Activated CD4-positive, alpha-beta T cell treated with anti-CD3 and anti-CD28 coated beads for 1 hour (primary cell): ENCODE measurements around the gene JAKMIP1.

Experiments
- DNase-seq: peaks from one replicate; pipeline ENCODE4 v3.0.0-alpha.2; 2020

Gene JAKMIP1

GRCh38 chr4:6055436-6055835, 144.9 kb downstream of the JAKMIP1 start:
- DNase-seq, result no peak

GRCh38 chr4:6055030-6055429, 145.3 kb downstream of the JAKMIP1 start:
- no peak for DNase-seq

DNA sequence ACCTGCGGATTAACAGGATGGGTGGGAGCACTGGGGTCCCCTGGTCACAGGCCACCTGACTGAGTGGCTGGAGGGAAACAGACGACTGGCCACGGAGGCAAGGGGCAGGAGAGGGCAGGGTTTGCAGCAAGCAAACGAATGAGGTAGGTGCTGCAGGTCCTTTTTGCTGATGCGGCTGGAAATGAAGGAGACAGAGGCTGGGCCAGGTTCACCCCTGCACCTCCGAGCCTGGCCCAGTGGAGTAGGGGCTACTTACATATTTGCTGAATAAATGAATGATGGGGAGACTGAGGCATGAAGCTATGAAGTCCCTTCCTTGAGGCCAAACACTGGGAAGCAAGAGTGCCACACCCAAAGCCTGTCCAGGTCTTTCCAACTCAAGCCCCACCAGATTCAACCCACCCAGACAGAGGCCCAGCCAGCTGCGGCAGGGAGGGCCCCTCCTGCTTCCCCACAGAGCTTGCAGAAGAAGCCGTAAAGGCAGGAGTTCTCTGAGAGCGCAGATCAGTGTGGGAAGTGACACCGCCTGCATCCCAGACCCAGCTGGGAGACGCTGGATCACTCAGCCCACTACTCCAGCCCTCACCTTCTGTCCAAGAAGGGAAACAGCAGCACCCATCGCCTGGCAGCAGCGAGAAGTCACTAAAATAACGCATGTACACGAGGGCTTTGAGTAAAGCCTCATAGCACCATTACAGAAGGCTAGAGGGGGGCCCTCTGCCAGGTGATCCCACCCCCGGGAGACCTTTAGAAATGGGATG, 146.0 kb downstream of the JAKMIP1 start:
- no peak for DNase-seq

- DNase-seq, result no peak
These were observed 147.7 kb downstream of the JAKMIP1 start for GRCh38 chr4:6052679-6053078.

DNA sequence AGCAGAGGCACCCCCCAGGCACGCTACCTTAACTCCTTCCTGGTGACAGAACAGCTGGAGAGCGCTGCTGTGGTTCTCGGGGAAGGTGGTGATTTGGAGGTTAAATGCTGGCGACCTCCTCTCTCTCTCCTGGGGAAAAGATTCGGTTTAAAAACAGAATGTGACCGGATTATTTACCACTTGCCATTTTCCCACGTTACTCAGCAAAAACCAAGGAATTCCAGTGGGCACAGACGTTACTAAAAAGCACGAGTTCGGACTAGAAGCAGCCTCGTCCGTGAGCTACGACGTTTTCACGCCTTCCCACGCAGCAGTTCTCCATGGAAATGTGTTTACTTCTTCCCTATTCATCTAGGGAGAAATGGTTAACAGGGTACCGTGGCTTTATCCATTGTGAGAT, 149.8 kb downstream of the JAKMIP1 start:
- DNase-seq, result no peak

- DNase-seq, result no peak
These were observed 150.4 kb downstream of the JAKMIP1 start for GRCh38 chr4:6049985-6050384.

- DNase-seq, result no peak
These were observed 151.1 kb downstream of the JAKMIP1 start for GRCh38 chr4:6049278-6049677.

- no peak for DNase-seq
These were observed 151.8 kb downstream of the JAKMIP1 start for GRCh38 chr4:6048537-6048936.

- DNase-seq, result no peak
These were observed 153.1 kb downstream of the JAKMIP1 start for GRCh38 chr4:6047130-6047673.

DNA sequence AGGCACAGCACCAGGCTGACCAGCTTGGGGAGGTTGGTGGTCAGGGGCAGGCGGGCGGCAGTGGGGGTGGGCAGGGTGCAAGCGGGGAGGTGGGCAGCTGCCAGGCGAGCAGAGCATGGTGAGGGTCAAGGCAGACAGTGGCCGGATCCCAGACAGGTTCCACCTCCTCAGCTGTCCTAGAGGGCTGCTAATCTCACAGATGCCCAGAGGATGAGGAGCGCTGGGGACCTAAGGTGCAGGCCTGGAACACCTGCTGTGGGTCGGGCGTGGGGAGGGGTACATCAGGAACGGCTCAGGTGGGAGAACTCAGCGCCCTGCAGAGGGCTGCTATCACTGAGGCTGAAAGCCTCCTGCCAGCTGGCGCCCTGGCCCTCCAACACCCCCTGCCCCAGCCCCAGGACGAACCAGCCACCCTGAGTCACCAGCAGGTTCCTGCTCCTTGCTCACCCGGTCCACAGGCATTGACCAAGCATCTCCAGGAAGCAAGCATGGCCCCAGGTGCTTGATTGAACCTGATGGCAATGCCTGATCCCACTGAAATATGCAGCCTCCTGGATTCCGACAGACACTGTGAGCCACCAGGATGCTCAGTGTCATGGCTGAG, 153.7 kb downstream of the JAKMIP1 start:
- no peak for DNase-seq

GRCh38 chr4:6044805-6045204, 155.5 kb downstream of the JAKMIP1 start:
- no peak for DNase-seq

- DNase-seq, result no peak
These were observed 156.1 kb downstream of the JAKMIP1 start for GRCh38 chr4:6044276-6044675.

- DNase-seq, result no peak
These were observed 156.5 kb downstream of the JAKMIP1 start for GRCh38 chr4:6043843-6044242.

DNA sequence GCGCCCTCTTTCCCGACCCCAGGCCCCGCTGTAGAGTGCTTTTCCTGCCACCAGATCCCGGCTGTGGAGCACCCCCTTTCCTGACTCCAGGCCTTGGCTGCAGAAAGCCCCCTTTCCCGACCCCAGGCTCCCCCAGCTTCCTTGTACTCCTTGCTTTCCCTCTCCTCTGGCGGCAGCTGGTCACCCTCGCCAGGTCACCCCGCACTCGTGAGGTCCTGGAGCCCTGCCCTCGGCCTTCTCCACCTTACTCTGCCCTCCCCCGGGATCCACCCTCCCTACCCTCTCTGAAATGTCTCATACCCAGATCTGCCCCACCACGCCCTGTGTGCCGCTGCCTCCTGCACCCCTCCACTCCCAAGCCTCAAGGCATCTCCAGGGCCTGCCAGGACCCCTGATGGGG, 157.2 kb downstream of the JAKMIP1 start:
- no peak for DNase-seq

DNA sequence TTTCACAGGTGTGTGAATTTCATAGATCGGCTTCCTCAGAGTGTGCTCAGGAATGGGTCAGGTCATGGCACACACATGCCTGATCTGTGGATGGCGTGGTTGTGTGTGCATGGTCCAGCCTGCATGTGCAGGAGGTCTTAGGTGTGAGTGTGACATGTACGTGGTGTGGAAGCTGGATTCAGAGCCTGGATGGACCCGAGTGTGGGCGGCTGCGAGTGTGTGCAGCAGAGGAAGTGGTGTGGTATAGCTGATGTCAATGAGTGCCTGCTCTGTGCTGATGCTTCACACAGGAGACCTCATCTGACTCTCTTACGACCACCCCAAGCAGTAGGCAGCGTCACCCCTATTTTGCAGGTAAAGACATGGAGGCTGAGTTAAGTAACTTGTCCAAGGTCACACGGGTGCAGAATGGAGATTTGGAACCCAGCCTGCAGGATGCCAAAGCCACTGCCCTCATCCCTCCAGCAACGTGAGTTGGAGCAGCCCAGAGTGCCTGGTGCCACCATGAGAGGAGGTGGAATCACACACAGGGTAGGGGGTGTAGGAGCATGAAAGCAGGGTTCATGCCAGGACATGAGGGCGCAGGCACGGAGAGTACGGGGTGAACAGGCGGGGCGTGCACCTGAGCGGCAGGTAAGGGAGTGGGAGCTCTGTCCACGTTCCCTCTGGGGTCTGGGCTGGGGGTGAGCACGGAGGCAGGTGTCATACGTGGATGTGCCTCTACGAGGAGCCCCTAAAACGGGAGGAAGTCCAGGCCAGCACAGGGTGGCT, 157.9 kb downstream of the JAKMIP1 start:
- DNase-seq, result no peak

DNA sequence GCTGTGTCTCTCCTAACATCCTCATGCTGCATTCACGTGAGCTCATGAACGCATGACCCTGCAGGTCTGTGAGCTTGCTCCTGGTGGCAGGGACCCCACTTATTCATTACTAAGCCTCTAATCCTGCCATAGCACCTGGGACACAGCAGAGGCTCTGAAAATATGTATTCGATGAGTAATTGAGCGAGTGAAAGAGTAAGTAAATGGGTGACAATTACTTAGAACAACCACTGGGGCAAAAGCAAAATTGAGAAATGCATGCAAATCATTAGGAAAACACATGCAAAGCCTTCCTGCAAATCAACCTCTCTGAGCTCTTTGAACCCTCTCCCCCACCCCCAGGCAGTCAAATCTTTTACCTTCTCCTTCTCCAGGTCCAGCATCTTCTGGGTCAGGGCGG, 158.5 kb downstream of the JAKMIP1 start:
- DNase-seq, result no peak

GRCh38 chr4:6038711-6039110, 161.6 kb downstream of the JAKMIP1 start:
- DNase-seq, result no peak

DNA sequence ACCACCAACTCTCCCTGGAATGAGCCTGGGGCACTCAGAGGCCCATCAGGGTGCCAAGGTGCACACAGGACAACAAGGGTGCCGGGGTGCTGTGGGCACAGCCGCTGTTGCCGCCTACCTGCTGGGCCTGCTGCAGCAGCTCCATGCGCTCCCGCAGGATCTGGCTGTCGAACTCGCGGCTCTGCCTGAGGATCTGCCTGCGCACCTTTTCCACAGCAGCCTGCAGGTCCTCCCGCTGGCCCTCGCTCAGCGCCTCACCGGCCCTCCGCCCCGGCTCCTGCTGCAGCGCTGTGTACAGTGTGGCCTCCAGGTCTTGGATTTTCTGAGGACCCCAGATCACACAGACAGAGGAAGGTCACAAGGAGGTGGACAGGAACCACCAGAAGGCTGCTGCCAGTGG, 164.6 kb downstream of the JAKMIP1 start:
- DNase-seq, result no peak

DNA sequence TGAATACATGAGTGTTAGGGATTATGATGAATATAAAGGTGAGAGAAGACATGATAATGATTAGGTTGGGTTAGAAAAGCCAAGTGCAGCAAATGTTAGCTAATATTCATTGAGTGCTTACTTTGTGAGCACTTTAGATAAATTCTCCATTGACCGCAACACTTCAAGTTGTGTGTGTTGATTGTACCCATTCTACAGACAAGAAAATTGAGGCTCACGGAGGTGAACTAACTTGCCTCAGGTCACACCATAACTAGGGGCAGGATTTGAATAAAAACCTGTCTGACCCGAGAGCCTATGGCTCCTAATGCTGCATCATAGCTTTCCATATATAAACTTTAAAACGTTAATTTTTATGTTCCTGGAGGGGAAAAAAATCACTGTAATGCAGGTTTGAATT, 167.0 kb downstream of the JAKMIP1 start:
- no peak for DNase-seq

GRCh38 chr4:6032249-6033244, 167.8 kb downstream of the JAKMIP1 start:
- DNase-seq, result no peak

- no peak for DNase-seq
These were observed 168.5 kb downstream of the JAKMIP1 start for GRCh38 chr4:6031846-6032245.

GRCh38 chr4:6030679-6031078, 169.7 kb downstream of the JAKMIP1 start:
- DNase-seq, result no peak
